SU-DHL-6 (cell line): ENCODE data around the gene SMAD6.

ENCODE experiments used
- H2AFZ ChIP-seq: fragments of 200-600 bp; sonication (generic); 2 replicates; pipeline ENCODE4 v1.6.1; 2014; ENCODE audit warnings: low read depth, mild to moderate bottlenecking, moderate library complexity, mixed read lengths, antibody characterized with exemption, low read length; ENCODE audit not compliant: severe bottlenecking
- H3F3A ChIP-seq: fragments of 200-600 bp; shearing (Covaris generic); 2 replicates; pipeline ENCODE4 v1.6.0; 2016; ENCODE audit warnings: antibody characterized with exemption, mild to moderate bottlenecking; ENCODE audit not compliant: insufficient read depth
- H3K27ac ChIP-seq: fragments of 200-600 bp; sonication (generic); 2 replicates; pipeline ENCODE4 v1.5.1; 2016; ENCODE audit warnings: low read depth, mild to moderate bottlenecking, low read length, moderate library complexity, mixed read lengths
- H3K27me3 ChIP-seq: fragments of 200-600 bp; sonication (generic), shearing (Covaris generic); 2 replicates; pipeline ENCODE4 v1.6.0; 2014; ENCODE audit warnings: mild to moderate bottlenecking, low read length
- H3K36me3 ChIP-seq: fragments of 200-600 bp; sonication (generic); 2 replicates; pipeline ENCODE4 v1.6.1; 2014; ENCODE audit warnings: mild to moderate bottlenecking, low read length, mixed read lengths
- H3K4me2 ChIP-seq: fragments of 300-600, 200-600 bp; shearing (Covaris generic), sonication (generic); 2 replicates; pipeline ENCODE4 v1.6.0; 2014; ENCODE audit warnings: low read length, low read depth, mild to moderate bottlenecking; ENCODE audit not compliant: poor library complexity, severe bottlenecking
- H3K4me3 ChIP-seq: fragments of 200-600 bp; sonication (generic); 2 replicates; pipeline ENCODE4 v1.5.1; 2014; ENCODE audit warnings: antibody characterized with exemption, low read length, mild to moderate bottlenecking, mixed read lengths; ENCODE audit not compliant: insufficient read depth, poor library complexity, severe bottlenecking
- H3K79me2 ChIP-seq: fragments of 200-600 bp; sonication (generic); 2 replicates; pipeline ENCODE4 v1.6.1; 2014; ENCODE audit warnings: mild to moderate bottlenecking, low read length, moderate library complexity; ENCODE audit not compliant: insufficient read depth
- H3K9ac ChIP-seq: fragments of 200-600 bp; sonication (generic); 2 replicates; pipeline ENCODE4 v1.7.0; 2014; ENCODE audit warnings: mild to moderate bottlenecking, low read length
- H3K9me2 ChIP-seq: fragments of 200-600 bp; sonication (generic); replicated peaks from 2 replicates; pipeline ENCODE4 v1.6.1; 2014; ENCODE audit warnings: low read length; ENCODE audit not compliant: insufficient read depth
- H3K9me3 ChIP-seq: fragments of 200-600 bp; sonication (generic); 2 replicates; pipeline ENCODE4 v1.6.1; 2014; ENCODE audit warnings: low read length, mixed read lengths; ENCODE audit not compliant: insufficient read depth
- H4K20me1 ChIP-seq: fragments of 200-600 bp; sonication (generic); 2 replicates; pipeline ENCODE4 v1.6.1; 2014; ENCODE audit warnings: low read depth, mild to moderate bottlenecking, antibody characterized with exemption, low read length, moderate library complexity, mixed read lengths
- EZH2phosphoT487 ChIP-seq: fragments of 200-600 bp; sonication (generic), shearing (Covaris generic); conservative IDR thresholded peaks from 2 replicates; pipeline ENCODE4 v1.6.1; 2018; ENCODE audit warnings: mild to moderate bottlenecking, antibody characterized with exemption, low read length, moderate library complexity, mixed read lengths
- TF ChIP-seq, protein P1 (sequence below): fragments of 200-600 bp; sonication (generic); IDR thresholded peaks from one replicate; pipeline ENCODE4 v1.5.1; 2017; ENCODE audit warnings: antibody characterized with exemption, mild to moderate bottlenecking, low read length, moderate library complexity; ENCODE audit not compliant: insufficient read depth, poor library complexity, severe bottlenecking

Gene SMAD6

DNA sequence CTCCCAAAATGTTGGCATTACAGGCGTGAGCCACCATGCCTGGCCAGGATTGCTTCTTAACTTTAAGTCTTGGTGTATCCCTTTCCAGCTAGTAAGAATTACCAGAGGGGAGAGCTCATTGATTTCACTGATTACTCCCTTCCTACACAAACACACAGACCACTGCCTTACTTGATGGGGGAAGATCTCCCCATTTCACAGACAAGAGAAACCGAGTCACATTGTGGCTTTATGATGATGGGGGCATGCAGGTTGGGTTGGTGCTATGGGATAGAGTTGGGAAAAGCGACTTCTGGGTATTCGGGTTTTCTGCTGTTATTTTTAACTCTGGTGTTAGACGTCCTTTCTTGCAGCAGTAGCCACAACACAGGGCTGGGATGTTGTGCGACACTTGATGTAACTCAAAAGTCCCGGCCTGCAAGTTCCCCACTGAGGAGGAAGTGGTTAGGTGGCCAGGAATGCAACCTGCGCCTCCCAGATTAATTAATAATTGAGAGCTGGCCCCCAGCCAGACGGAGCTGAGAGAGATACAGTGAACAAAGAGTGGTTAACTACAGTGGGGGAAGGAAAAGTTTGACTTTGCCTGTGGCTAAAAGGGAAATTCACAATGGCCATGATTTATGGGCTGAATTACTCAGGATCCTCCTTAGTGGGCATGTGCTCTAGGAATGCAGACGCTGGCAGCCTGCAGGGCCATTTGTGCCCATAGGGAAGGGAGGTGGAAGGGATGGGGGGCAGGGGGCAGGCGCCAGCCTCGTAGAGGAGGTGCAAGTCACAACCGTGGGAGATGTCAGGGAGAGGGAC lies 63.6 kb downstream of the SMAD6 start:
- H4K20me1 ChIP-seq = no peaks in the 10 kb centered on the region
- no peak overlapping the region for H3K4me3 ChIP-seq
- no peaks in the 10 kb centered on the region for H3K27me3 ChIP-seq
- H3F3A ChIP-seq = no peaks in the 10 kb centered on the region
- no peaks in the 10 kb centered on the region for H3K9me3 ChIP-seq
- TF ChIP-seq EZH2phosphoT487 = no peak
- TF ChIP-seq, protein P1, sequence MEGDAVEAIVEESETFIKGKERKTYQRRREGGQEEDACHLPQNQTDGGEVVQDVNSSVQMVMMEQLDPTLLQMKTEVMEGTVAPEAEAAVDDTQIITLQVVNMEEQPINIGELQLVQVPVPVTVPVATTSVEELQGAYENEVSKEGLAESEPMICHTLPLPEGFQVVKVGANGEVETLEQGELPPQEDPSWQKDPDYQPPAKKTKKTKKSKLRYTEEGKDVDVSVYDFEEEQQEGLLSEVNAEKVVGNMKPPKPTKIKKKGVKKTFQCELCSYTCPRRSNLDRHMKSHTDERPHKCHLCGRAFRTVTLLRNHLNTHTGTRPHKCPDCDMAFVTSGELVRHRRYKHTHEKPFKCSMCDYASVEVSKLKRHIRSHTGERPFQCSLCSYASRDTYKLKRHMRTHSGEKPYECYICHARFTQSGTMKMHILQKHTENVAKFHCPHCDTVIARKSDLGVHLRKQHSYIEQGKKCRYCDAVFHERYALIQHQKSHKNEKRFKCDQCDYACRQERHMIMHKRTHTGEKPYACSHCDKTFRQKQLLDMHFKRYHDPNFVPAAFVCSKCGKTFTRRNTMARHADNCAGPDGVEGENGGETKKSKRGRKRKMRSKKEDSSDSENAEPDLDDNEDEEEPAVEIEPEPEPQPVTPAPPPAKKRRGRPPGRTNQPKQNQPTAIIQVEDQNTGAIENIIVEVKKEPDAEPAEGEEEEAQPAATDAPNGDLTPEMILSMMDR = no peak
- H3K79me2 ChIP-seq = no peaks in the 10 kb centered on the region
- no peak overlapping the region for H3K9ac ChIP-seq
- no peak overlapping the region for H3K27ac ChIP-seq
- no peaks in the 10 kb centered on the region for H3K36me3 ChIP-seq
- no peak overlapping the region for H3K4me2 ChIP-seq
- no peaks in the 10 kb centered on the region for H3K9me2 ChIP-seq
- no peak overlapping the region for H2AFZ ChIP-seq

- H3K79me2 ChIP-seq = no peaks in the 10 kb centered on the region
- H3K9me3 ChIP-seq = no peaks in the 10 kb centered on the region
- H4K20me1 ChIP-seq = no peaks in the 10 kb centered on the region
- H3K9me2 ChIP-seq = no peaks in the 10 kb centered on the region
- H3K27ac ChIP-seq = no peak overlapping the region
- H3K27me3 ChIP-seq = no peaks in the 10 kb centered on the region
- H3K4me2 ChIP-seq = no peak overlapping the region
- H3K4me3 ChIP-seq = no peak overlapping the region
- H3K36me3 ChIP-seq = no peaks in the 10 kb centered on the region
- TF ChIP-seq EZH2phosphoT487 = no peak
- TF ChIP-seq, protein P1 = no peak
- no peak overlapping the region for H3K9ac ChIP-seq
- no peak overlapping the region for H2AFZ ChIP-seq
- H3F3A ChIP-seq = no peaks in the 10 kb centered on the region
Observed at GRCh38 chr15:66766282-66767230, 64.5 kb downstream of the SMAD6 start.

- Histone ChIP-seq H3K79me2 (no peaks in the 10 kb centered on the region), H3K27ac (no peak overlapping the region), H3K9me2 (no peaks in the 10 kb centered on the region), H3K9ac (no peak overlapping the region), H3K36me3 (no peaks in the 10 kb centered on the region), H4K20me1 (no peaks in the 10 kb centered on the region), H3K27me3 (no peaks in the 10 kb centered on the region), H3F3A (no peaks in the 10 kb centered on the region), H2AFZ (no peak overlapping the region), H3K4me3 (no peak overlapping the region), H3K4me2 (no peak overlapping the region), H3K9me3 (no peaks in the 10 kb centered on the region)
- TF ChIP-seq, protein P1 = no peak
- no peak for TF ChIP-seq EZH2phosphoT487
Observed at GRCh38 chr15:66767240-66767659, 65.2 kb downstream of the SMAD6 start.
